DMS53 treated with DMSO at 0.1 percent for 48 hours (cell line): ENCODE results near the gene UNC119.
"Not testable (repeated sequence)": the region's sequence is repeated elsewhere in the genome, so short reads cannot be mapped to it uniquely, and the experiment has no call there.

Experiments
- DNase-seq: peaks from one replicate; lab custom pipeline; 2025; ENCODE audit not compliant: unreplicated experiment; lab: John Stamatoyannopoulos, UW

UNC119 gene

GRCh38 chr17:28552176-28552999, at the start of gene UNC119:
TSS of gene UNC119 (minus strand) at chr17:28552624. CDS start at chr17:28552557, 67 bp downstream.
- DNase-seq, result peak; percentile 13

GRCh38 chr17:28599311-28600184, 47.1 kb upstream of the UNC119 start:
- DNase-seq, result peak; percentile 85

- peak; percentile 81 for DNase-seq
Measured at GRCh38 chr17:28598799-28599310, 46.4 kb upstream of the UNC119 start, which contains the start of gene SPAG5. TSS of gene SPAG5 (minus strand) at chr17:28599025. CDS start at chr17:28598946, 79 bp downstream.

- DNase-seq, result no peak
Measured at GRCh38 chr17:28598389-28598788, 46.0 kb upstream of the UNC119 start.

- no peak for DNase-seq
Measured at GRCh38 chr17:28597606-28598383, 45.4 kb upstream of the UNC119 start.

- no peak for DNase-seq
Measured at GRCh38 chr17:28592260-28592659, 39.8 kb upstream of the UNC119 start.

GRCh38 chr17:28585851-28586250, 33.4 kb upstream of the UNC119 start:
- DNase-seq, result no peak

- DNase-seq, result no peak
Measured at GRCh38 chr17:28584434-28584833, 32.0 kb upstream of the UNC119 start.

GRCh38 chr17:28582513-28582912, 30.1 kb upstream of the UNC119 start:
- DNase-seq, result no peak

GRCh38 chr17:28580959-28581358, 28.5 kb upstream of the UNC119 start:
- DNase-seq, result no peak

GRCh38 chr17:28579526-28579925, 27.1 kb upstream of the UNC119 start:
- DNase-seq, result no peak

GRCh38 chr17:28578246-28579195, 26.1 kb upstream of the UNC119 start:
- DNase-seq, result no peak

- DNase-seq, result no peak
Measured at GRCh38 chr17:28577466-28577824, 25.0 kb upstream of the UNC119 start.

GRCh38 chr17:28576758-28577465, 24.5 kb upstream of the UNC119 start, which contains the start of gene ALDOC:
TSS of gene ALDOC (minus strand) at chr17:28576895. CDS start at chr17:28575532, 1,363 bp downstream.
- peak; percentile 78 for DNase-seq

GRCh38 chr17:28576016-28576415, 23.6 kb upstream of the UNC119 start:
- not testable (repeated sequence) for DNase-seq

GRCh38 chr17:28575126-28575795, 22.8 kb upstream of the UNC119 start:
- no peak for DNase-seq

- DNase-seq, result no peak
Measured at GRCh38 chr17:28574526-28574925, 22.1 kb upstream of the UNC119 start.

GRCh38 chr17:28573966-28574480, 21.6 kb upstream of the UNC119 start:
- DNase-seq, result no peak
